Measurements from ENCODE around the gene ILF3. TPM values are rescaled to one million over a fixed set of nuclear protein-coding genes. Genes with fewer than 3 reads are reported as not detected.

The ILF3 gene
- 100 to 1,000 TPM in 2 of 3 donors, 10 to 100 TPM in 1; 80.2 to 166 (median 115) TPM for total RNA-seq

- Histone ChIP-seq H3K27ac (peak within 1 kb of the TSS; percentile 99), H3K9me3 (no peaks in the 10 kb centered on the region), H3K36me3 (no peaks in the 10 kb centered on the region), H3K4me1 (peaks cover 0 to 13% of the 10 kb centered on the region in 2 donors), H3K27me3 (no peaks in the 10 kb centered on the region), H3K4me3 (peak within 1 kb of the TSS; percentile 96 to 100 (median 98))
- TF ChIP-seq CTCF (IDR thresholded peaks at IDR 0.05) = peak; percentile 1 to 17 (median 14)
- TF ChIP-seq POLR2A (IDR thresholded peaks at IDR 0.05) = peak; percentile 99
- TF ChIP-seq POLR2AphosphoS5 (IDR thresholded peaks at IDR 0.05) = peak; percentile 99 to 100 (median 100)
- intact Hi-C loops (cut with DNase I; ENCODE audit: low total_unique reads) = loop anchor here (5.0 kb wide), 1 partner anchor 72 kb away; no protein-coding TSS in a partner anchor
- peak; percentile 100 for DNase-seq (ENCODE audit: low spot score in 2 of 2)
Observed at GRCh38 chr19:10653732-10654609, at the start of gene ILF3. Gene ILF3 (plus strand): TSS chr19:10654346. CDS start chr19:10670606, 16,260 bp downstream.

GRCh38 chr19:10604460-10604980 lies 49.6 kb upstream of the ILF3 start:
- no peak for DNase-seq (ENCODE audit: low spot score in 2 of 2)
- TF ChIP-seq CTCF (IDR thresholded peaks at IDR 0.05) = no peak
- no peak for TF ChIP-seq POLR2A (IDR thresholded peaks at IDR 0.05)
- peak in 1 of 3 donors; percentile 32 for TF ChIP-seq POLR2AphosphoS5 (IDR thresholded peaks at IDR 0.05)
- H3K4me3 ChIP-seq = peak overlapping the region in 1 of 3 donors; percentile 100

GRCh38 chr19:10611907-10612306 lies 42.2 kb upstream of the ILF3 start:
- intact Hi-C loops (cut with DNase I; ENCODE audit: low total_unique reads) = no loop called here
- no peak for TF ChIP-seq CTCF (IDR thresholded peaks at IDR 0.05)
- no peak for TF ChIP-seq POLR2A (IDR thresholded peaks at IDR 0.05)
- TF ChIP-seq POLR2AphosphoS5 (IDR thresholded peaks at IDR 0.05) = no peak
- H3K36me3 ChIP-seq = no peaks in the 10 kb centered on the region
- no peaks in the 10 kb centered on the region for H3K9me3 ChIP-seq
- H3K4me3 ChIP-seq = no peak overlapping the region
- peak overlapping the region in 1 of 2 donors; percentile 68 for H3K27ac ChIP-seq
- H3K27me3 ChIP-seq = no peaks in the 10 kb centered on the region
- H3K4me1 ChIP-seq = peaks cover 0 to 16% of the 10 kb centered on the region in 2 donors
- no peak for DNase-seq (ENCODE audit: low spot score in 2 of 2)

More at GRCh38 chr19:10604460-10604980, 49.6 kb upstream of the ILF3 start:
- intact Hi-C loops (cut with DNase I; ENCODE audit: low total_unique reads) = no loop called here
- Histone ChIP-seq H3K4me1 (peaks cover 8 to 11% of the 10 kb centered on the region in 2 donors), H3K27me3 (no peaks in the 10 kb centered on the region), H3K36me3 (no peaks in the 10 kb centered on the region), H3K27ac (peak overlapping the region; percentile 89 to 98), H3K9me3 (no peaks in the 10 kb centered on the region)

- peak overlapping the region in 1 of 3 donors; percentile 19 for H3K4me3 ChIP-seq
- no peak for DNase-seq (ENCODE audit: low spot score in 2 of 2)
- H3K4me1 ChIP-seq = peaks cover 0 to 16% of the 10 kb centered on the region in 2 donors
- H3K27ac ChIP-seq = peak overlapping the region; percentile 66 to 68
- H3K36me3 ChIP-seq = no peaks in the 10 kb centered on the region
- H3K27me3 ChIP-seq = no peaks in the 10 kb centered on the region
- no peaks in the 10 kb centered on the region for H3K9me3 ChIP-seq
- intact Hi-C loops (cut with DNase I; ENCODE audit: low total_unique reads) = no loop called here
- TF ChIP-seq POLR2AphosphoS5 (IDR thresholded peaks at IDR 0.05) (peak in 1 of 3 donors; percentile 7), CTCF (IDR thresholded peaks at IDR 0.05) (no peak)
Observed at GRCh38 chr19:10612499-10613119, 41.5 kb upstream of the ILF3 start.
